ENCODE data around the gene PPME1.
"Not testable (repeated sequence)": the region's sequence is repeated elsewhere in the genome, so short reads cannot be mapped to it uniquely, and the experiment has no call there.

The PPME1 gene, protein sequence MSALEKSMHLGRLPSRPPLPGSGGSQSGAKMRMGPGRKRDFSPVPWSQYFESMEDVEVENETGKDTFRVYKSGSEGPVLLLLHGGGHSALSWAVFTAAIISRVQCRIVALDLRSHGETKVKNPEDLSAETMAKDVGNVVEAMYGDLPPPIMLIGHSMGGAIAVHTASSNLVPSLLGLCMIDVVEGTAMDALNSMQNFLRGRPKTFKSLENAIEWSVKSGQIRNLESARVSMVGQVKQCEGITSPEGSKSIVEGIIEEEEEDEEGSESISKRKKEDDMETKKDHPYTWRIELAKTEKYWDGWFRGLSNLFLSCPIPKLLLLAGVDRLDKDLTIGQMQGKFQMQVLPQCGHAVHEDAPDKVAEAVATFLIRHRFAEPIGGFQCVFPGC

DNA sequence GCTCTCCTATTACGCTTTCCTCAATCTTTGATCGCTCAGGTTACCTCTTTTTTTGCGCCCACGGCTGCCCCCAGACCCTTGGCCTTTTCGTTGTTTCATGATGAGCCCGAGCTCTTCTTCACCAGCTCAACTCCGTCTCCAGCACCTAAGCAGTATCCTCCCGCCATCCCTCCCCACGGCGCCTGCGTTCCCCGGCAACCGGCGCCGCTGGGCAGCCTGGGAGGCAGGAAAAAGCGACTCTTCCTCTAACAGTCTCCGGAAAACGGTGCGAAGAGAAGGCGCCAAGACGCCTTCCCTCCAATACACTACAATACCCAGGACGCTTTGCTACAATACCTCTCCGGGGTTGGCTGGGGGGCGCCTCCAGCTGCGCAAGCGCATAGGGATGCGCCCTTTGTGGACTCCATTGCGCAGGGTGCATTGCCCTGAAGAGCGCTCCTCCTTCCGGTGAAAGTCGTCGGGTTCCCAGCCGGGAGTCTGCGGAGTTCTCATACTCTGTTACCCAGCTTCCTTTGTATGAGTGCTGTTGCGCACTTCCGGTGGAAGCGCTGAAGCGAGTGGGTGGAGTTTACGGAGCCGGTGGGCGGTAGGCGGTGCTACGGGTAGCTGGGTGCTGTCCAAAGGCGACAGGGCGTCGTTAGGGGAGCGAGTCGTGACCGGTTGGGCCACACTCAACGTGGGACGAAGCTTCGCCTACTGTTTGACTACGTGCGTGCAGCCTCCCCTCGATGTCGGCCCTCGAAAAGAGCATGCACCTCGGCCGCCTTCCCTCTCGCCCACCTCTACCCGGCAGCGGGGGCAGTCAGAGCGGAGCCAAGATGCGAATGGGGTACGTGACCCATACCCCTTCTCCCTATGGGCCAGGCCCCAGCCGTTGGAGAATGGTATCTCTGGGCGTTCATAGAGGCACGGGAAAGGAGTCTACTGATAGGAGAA is at the start of gene PPME1, which contains the start of gene C2CD3:
TSS of gene PPME1 (plus strand) at position 596 of the 936 bp plus-strand sequence. CDS start at position 729, 133 bp downstream.
TSS of gene C2CD3 (minus strand) at position 309 of the 936 bp plus-strand sequence. CDS start at position 99, 210 bp downstream.
- DNase-seq = peak; percentile 100

DNA sequence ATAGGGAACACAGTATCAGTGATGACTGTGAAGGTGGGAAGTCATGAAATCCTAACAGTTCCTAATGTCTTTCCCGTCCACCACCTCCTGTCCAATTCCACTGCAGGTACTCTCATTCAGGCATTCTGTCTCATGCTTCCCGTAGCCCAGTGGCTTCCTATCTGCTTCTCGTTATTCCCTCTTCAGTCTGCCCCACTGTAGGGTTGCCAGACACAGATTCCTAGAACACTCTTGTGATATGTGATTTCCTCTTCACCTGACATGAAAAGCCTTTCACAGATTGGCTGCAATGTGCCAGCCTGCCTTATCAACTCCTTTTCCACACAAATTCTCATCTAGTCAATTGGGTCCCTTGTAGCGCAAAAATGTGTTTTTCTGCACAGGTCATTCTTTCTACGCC is 49.3 kb upstream of the PPME1 start:
- DNase-seq = no peak

DNA sequence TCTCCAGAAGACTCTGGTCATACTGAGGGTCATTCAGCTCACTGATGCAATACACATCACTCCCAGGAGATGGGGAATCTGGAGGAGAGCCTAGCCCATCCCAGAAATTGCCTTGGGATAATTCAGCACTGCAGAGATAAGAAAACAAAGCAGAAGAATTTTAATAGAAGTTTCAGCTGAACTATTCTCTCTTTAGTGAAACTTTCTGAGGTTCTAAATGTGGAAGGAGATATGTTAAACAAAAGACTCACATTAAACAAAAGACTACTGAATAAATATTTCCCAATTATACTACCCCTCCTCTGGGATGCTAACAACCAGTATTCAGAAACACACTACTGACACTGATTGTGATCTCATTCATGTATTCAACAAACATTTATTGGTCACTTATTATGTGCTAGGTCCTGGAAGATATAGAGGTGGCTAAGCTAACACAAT is 48.1 kb upstream of the PPME1 start:
- DNase-seq = no peak

DNA sequence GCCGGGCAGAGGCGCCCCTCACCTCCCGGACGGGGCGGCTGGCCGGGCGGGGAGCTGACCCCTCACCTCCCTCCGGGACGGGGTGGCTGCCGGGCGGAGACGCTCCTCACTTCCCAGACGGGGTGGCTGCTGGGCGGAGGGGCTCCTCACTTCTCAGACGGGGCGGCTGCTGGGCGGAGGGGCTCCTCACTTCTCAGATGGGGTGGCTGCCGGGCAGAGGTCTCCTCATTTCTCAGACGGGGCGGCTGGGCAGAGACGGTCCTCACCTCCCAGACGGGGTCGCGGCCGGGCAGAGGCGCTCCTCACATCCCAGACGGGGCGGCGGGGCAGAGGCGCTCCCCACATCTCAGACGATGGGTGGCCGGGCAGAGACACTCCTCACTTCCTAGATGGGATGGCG is 42.0 kb upstream of the PPME1 start:
- not testable (repeated sequence) for DNase-seq

DNA sequence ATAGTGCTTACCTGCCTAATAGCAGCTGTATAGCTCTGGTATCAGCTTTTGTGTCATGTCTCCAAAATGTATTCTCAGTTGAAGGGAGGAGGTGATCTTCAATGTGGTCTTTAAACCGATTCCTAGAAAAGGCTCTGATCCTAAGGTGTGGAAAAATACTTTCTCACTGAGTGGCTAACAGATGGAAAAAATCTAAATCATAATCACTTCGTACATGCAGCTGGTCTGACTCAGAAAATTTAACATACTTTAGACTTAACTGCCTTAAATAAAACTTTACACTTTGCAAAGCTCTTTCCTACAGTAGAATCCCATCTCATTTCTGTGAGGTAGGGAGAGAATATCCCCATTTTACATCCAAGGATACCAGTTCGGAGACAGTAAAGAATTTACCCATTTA is 38.3 kb upstream of the PPME1 start:
- DNase-seq = no peak

DNA sequence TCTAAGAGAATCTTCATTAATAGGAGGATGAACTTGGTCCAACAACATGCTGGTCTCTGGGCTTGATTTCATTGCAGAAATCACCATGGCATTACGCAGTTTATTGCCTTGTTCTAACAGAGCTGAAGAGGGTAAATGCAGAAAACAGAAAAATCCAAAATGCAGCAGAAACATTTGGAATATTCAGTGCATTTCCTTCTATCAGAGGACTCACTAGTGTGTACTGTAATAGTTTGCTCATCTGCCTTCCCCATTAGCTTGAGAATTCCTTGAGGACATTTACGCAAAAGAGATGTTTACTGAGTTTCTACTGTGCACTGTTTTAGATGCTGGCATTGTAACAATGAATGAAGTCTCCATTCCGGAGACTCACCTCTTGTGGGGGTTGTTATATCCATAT is 37.7 kb upstream of the PPME1 start:
- DNase-seq = no peak

DNA sequence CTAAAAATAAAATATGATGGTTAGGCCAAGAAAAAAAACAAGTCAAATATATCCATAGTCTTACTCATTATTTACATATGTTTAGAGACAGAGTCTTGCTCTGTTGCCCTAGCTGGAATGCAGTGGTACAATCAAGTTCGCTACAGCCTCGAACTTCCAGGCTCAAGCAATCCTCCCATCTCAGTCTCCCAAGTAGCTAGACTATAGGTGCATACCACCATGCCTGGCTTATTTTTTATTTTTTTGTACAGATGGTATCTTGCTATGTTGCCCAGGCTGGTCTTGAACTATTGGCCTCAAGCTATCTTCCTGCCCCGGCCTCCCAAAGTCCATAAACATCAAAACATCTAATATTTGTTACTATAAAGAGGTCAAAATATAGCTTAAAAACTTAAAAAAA is 36.4 kb upstream of the PPME1 start:
- DNase-seq = no peak

DNA sequence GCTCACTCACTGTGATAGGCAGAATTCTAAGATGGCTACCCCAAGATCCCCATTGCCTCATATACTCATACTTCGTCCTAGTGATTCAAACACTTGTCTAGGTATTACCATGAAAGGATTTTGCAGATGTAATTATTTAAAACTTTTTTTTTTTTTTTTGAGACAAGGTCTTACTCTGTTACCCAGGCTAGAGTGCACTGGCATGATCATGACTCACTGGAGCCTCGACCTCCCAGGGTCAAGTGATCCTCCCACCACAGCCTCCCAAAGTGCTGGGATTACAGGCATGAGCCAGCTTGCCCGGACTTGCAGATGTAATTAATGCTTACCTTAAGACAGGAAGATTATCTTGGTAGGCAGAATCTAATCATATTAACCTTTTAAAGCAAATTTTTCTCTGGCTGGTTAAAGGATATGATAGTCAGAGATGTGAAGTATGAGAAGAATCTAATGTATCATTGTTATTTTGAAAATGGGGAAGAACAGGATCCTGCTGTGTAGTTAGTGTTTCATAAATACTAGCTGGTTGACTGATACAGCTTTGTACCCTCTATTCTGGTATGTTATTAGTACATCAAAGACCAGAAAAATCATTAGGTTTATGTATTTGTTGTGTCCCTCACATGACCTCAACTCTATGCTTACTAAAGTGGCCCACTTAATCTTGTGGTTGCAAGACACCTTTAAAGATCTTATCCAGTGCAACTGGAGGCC is 35.8 kb upstream of the PPME1 start:
- DNase-seq = peak; percentile 17

DNA sequence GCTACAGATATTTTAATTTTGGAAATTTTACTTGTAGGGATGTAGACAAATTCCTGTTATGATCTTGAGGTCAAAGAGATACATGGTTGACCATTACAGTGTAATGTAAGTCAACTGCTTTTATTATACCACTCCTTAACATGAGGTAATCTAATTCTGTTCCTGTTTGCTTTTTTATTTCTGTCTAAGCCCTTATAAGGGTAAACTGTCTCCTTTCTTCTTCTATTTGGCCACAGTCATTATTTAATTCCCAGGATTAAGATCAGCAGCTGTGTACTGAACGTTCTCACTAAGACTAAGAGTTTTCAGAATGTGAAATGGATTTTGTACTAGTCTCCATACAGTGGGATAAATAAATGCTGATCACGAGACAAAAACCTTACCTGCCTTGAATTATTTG is 33.1 kb upstream of the PPME1 start:
- no peak for DNase-seq

DNA sequence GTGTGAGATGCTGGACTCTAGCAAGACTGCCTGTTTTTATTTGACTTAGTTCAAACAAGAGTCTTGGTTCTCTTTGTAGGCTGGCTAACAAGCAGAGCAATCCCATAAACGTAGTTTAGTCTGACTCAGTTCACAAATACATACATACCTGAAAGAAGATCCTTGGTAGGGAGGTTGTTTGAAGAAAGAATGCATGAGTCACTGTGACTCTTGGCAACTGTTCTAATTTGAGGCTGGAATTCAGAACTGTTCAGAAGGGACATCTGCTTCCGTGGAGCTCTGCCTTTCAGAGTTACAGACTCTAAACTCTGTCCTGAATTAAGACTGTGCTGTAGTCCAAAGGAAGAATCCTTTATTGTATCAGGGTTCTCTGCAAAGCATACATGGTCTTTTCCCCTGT is 32.5 kb upstream of the PPME1 start:
- DNase-seq = no peak

DNA sequence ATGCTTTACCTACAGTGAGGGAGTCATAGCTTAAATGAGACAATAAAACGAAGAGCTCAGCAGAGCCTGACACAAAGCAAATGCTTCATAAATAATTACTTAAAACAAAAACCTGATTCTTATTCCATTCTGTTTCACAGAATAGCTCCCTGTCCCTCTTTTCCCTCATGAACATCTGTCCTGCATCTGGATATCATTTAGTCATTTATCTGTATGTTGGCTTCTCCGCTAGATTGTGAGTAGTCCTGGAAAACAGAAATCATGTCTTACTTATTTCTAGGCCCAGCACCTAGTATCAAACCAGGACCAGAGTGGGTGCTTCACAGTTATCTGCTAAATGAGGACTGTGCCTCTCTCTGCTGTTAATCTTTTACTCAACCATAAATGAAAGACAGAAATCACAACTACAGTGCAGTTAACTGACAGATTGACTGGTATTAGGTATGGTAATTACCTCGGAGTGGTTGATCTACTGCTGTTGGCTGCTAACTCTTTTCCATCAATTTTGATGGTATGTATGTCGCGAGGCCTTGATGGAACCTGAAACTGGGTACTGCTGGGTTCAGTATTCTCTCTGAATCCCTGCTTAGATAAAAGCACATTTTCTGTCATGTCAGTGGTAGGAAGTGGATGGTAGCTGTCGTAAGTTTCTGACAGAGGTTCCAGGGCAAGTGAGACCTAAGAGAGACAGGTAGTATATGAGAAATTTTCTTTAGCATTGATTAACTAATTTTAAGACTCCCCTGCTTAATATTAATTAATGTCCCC is 31.8 kb upstream of the PPME1 start:
- no peak for DNase-seq

DNA sequence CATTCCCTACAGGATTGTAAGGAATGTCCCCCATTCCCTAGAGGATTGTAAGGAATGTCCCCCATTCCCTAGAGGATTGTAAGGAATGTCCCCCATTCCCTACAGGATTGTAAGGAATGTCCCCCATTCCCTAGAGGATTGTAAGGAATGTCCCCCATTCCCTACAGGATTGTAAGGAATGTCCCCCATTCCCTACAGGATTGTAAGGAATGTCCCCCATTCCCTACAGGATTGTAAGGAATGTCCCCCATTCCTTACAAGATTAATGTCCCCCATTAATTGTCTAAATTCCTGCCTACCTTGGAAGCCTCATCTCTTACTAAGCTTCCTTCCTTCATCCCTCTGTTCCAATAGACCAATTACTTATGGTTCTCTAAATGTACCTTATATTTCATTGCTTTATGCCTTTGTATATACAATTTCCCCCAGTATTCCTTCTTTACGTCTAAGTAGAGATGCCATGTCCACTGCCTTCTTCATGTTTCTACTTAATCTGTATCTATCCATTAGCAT is 31.1 kb upstream of the PPME1 start:
- not testable (repeated sequence) for DNase-seq

DNA sequence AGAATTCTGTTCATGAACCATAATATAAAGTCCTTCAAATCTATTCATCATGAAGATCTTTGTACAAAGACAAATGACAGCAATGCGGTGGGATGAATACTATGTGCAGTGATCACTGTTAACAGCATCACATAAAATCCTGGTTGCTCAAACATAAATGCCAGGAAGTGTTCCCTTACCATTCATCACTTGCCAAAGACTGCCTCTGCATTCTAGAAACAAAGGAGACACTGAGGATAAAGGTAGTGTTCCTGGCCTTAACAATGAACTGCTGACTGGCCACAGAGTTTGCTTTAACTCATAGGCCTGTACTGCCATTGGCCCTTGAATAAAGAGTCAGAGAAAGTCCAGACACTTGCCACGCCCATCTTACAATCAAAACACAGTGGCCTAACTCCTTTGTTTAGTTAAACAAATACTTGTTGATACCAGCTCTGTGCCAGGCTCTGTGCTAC is 29.8 kb upstream of the PPME1 start:
- DNase-seq = no peak

DNA sequence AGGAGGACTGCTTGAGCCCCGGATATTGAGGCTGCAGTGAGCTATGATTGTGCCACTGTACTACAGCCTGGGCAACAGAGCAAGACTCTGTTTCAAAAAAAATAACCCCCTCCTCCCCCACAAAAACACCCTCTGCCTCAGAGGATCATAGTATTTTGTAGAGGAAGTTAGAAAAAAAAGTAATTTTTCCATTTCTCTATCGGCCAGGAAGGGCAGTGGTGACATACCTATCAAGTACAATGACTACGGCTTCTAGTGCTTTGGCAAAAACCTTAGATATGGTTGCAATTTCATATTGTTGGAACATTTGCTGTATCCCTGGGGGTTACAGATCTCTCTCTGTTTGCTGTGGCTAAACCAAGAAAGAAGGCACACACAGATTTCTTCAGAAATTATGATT is 29.2 kb upstream of the PPME1 start:
- no peak for DNase-seq

DNA sequence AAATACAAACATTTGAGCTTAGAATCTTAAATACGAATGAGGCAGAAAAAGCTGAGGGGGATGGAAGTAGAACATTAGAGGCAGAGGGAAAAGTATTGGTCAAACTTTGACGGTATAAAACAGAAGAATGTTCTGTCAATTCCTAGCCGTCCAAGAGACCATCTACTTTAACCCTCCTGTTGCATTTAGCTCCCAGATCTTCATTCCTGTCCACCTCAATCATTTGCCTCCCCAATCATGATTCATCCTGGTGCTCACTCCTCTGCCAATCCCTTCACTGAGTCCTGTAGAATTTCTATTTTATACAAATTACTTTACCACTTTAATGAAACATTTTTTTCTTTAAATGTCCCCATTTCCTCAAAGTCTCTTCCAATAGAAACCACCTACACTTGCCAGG is 28.5 kb upstream of the PPME1 start:
- DNase-seq = no peak

DNA sequence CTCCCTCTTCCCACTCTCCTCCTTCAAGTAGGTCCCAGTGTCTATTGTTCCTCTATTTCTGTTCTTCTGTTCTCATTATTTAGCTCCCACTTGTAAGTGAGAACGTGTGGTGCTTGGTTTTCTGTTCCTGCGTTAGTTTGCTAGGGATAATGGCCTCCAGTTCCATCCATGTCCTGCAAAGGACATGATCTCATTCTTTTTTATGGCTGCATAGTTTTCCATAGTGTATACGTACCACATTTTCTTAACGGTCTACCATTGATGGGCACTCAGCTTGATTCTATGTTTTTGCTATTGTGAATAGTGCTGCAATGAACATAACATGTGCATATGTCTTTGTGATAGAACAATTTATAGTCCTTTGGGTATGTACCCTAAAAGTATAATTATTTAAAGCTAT is 26.5 kb upstream of the PPME1 start:
- DNase-seq = no peak

DNA sequence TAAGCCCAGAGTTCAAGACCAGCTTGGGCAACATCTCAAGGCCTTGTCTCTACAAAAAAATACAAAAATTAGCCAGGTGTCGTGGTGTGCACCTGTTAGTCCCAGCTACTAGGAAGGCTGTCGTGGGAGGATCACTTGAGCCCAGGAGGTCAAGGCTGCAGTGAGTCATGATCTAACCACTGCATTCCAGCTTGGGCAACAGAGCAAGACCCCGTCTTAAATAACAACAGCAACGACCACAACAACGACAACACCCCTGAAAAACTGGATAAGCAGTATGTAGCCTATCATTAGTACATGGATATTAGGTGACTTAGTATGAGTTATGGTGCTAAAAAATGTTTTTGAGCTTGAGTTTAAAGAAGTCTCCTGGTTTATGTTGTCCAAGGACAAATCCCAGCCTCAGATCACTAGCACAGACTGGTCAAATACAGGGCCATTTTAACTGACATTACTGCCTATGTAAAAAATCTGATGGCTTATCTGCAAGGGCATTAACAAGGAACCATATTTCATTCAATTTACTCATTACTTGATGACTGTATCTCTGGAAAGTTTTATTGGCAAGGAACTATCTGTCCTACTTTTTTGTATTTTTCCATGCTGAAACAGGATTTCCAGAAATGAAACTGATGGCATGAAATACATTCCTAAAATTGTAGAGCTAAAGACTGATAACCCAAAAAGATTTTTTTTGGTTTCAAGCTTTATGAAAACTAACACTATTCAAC is 23.7 kb upstream of the PPME1 start:
- no peak for DNase-seq

DNA sequence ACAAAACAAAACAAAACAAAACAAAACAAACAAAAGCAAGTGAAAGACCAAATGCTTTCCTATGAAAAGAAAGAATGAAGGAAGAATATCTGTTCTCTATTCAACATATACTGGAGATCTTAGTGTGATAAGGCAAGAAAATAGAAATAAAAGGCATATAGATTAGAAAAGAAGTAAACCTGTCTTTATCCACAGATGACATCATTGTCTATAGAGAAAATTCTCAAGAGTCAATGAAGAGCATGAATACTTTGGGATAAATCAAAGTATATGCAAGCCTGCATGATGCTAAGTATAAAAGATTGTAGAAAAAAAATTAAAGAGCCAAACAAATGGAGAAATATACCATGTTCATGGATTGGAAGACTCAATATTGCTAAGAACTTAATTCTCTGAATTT is 17.9 kb upstream of the PPME1 start:
- no peak for DNase-seq

DNA sequence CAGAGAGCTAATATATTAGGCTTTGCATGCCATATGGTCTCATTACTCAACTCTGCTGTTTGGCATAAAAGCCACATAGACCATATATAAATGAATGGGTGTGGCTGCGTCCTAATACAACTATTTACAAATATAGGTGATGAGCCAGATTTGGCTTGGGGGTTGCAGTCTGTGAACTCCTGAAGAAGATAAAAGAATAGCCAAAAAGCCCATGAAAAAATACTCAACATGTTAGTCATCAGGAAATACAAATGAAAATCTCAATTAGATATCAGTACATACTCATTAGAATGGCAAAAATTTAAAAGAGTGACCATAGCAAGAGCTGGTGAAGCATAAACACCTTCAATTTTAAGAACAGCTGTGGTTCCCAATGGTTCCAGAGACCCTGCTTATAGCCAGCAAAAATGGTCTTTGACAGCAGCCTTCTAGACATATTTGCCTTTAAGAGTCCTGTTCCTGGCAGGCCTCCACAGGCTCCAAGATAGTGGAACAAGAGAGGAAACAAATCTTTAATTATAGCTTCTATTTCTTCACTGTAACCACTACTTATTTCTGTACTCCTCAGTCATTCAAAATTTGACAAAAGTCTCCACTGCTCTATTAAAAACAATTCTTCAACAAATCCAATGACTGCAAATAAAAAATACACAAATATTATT is 16.3 kb upstream of the PPME1 start:
- peak; percentile 56 for DNase-seq

DNA sequence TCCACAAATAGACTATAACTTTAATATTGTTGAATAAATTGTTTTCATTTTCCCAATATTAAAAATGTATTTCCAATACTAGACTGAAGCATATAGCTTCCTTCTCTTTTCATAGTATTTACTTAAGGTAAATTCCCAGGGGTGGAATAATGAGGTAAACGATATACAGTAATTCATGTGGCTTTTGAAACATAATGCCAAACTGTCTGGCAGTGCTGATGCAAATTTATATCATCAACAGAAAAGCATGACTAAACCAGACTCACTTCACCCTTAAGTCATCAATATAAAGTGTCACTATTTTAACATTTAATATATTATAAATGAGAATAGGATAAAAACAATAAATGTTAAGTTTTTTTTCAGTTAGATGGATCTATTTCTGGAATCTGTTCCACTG is 13.9 kb upstream of the PPME1 start:
- DNase-seq = no peak

DNA sequence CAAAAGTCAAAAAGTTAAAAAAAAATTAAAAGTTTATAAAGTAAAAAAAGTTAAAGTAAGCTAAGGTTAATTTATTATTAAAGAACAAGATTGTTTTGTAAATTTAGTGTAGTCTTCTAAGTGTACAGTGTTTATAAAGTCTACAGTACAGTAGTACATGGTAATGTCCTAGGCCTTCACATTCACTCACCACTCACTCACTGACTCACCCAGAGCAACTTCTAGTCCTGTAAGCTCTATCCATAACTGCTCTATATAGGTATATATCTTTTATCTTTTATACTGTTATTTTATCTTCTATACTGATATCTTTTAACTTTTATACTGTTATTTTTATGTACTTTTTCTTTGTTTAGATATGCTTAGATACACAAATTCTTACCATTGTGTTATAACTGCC is 11.4 kb upstream of the PPME1 start:
- DNase-seq = no peak
